Type B pancreatic cell (in vitro differentiated cells): ENCODE measurements around the gene AKAP13. TPM values are rescaled to one million over a fixed set of nuclear protein-coding genes. Genes with fewer than 3 reads are reported as not detected.
"Not testable (repeated sequence)": the region's sequence is repeated elsewhere in the genome, so short reads cannot be mapped to it uniquely, and the experiment has no call there.

Experiments used
- DNase-seq: peaks from one replicate; pipeline ENCODE4 v3.0.0; 2021; ENCODE audit warnings: mixed read lengths; ENCODE audit not compliant: unreplicated experiment; ENCODE audit errors: extremely low spot score
- H3K27ac Mint-ChIP-seq: 2 replicates; pipeline ENCODE4 v1.8.0; 2021; ENCODE audit warnings: mild to moderate bottlenecking, mixed read lengths
- H3K27me3 Mint-ChIP-seq: 2 replicates; pipeline ENCODE4 v1.8.0; 2021; ENCODE audit warnings: mixed read lengths
- H3K36me3 Mint-ChIP-seq: 2 replicates; pipeline ENCODE4 v1.8.0; 2021; ENCODE audit warnings: mixed read lengths
- H3K4me1 Mint-ChIP-seq: one replicate; pipeline ENCODE4 v1.8.0; 2021; ENCODE audit warnings: mixed read lengths; ENCODE audit not compliant: unreplicated experiment
- H3K4me3 Mint-ChIP-seq: 2 replicates; pipeline ENCODE4 v1.8.0; 2021; ENCODE audit warnings: mild to moderate bottlenecking, mixed read lengths
- H3K9me3 Mint-ChIP-seq: 2 replicates; pipeline ENCODE4 v1.8.0; 2021; ENCODE audit warnings: mixed read lengths
- CTCF ChIP-seq: fragments of 200-600 bp; sonication (generic); conservative IDR thresholded peaks from 2 replicates; pipeline ENCODE4 v1.5.0; 2021; ENCODE audit warnings: antibody characterized with exemption, mild to moderate bottlenecking
- total RNA-seq: library from RNA; stranded (reverse); gene quantifications from 2 replicates; pipeline ENCODE4 v1.2.1, GENCODE V29; 2021; ENCODE audit warnings: low replicate concordance

Gene AKAP13
- total RNA-seq, 1 donor from 2014 or later = 75.7 TPM

- Mint-ChIP-seq H3K4me1 (peaks cover 51% of the 10 kb centered on the region), H3K9me3 (no peaks in the 10 kb centered on the region), H3K27ac (no peak overlapping the region), H3K27me3 (no peaks in the 10 kb centered on the region), H3K4me3 (no peak overlapping the region), H3K36me3 (peaks cover 5% of the 10 kb centered on the region)
- no peak for TF ChIP-seq CTCF
- DNase-seq = no peak
Measured at GRCh38 chr15:85480923-85481322, 100.5 kb downstream of the AKAP13 start.

GRCh38 chr15:85481543-85481942 is 101.1 kb downstream of the AKAP13 start:
- H3K36me3 Mint-ChIP-seq, H3K4me3 Mint-ChIP-seq, DNase-seq, H3K27me3 Mint-ChIP-seq, H3K9me3 Mint-ChIP-seq: not testable (repeated sequence)
- Mint-ChIP-seq H3K27ac (peak overlapping the region; percentile 91), H3K4me1 (peaks cover 54% of the 10 kb centered on the region)

- peak overlapping the region; percentile 91 for H3K27ac Mint-ChIP-seq
Measured at GRCh38 chr15:85482894-85483293, 102.5 kb downstream of the AKAP13 start.

GRCh38 chr15:85483955-85484354 is 103.6 kb downstream of the AKAP13 start:
- H3K4me3 Mint-ChIP-seq, H3K27me3 Mint-ChIP-seq, DNase-seq, H3K9me3 Mint-ChIP-seq, H3K36me3 Mint-ChIP-seq: not testable (repeated sequence)
- Mint-ChIP-seq H3K27ac (peak overlapping the region; percentile 56), H3K4me1 (peaks cover 44% of the 10 kb centered on the region)

More at GRCh38 chr15:85482894-85483293, 102.5 kb downstream of the AKAP13 start:
- Mint-ChIP-seq H3K36me3 (peaks cover 3% of the 10 kb centered on the region), H3K27me3 (no peaks in the 10 kb centered on the region), H3K9me3 (no peaks in the 10 kb centered on the region), H3K4me3 (peak overlapping the region; percentile 48), H3K4me1 (peaks cover 45% of the 10 kb centered on the region)
- no peak for TF ChIP-seq CTCF
- no peak for DNase-seq

GRCh38 chr15:85484923-85485322 is 104.5 kb downstream of the AKAP13 start:
- H3K27me3 Mint-ChIP-seq, H3K9me3 Mint-ChIP-seq, DNase-seq, H3K27ac Mint-ChIP-seq, H3K36me3 Mint-ChIP-seq, H3K4me3 Mint-ChIP-seq: not testable (repeated sequence)
- peaks cover 39% of the 10 kb centered on the region for H3K4me1 Mint-ChIP-seq

- no peaks in the 10 kb centered on the region for H3K27me3 Mint-ChIP-seq
- DNase-seq = peak; percentile 74
- peaks cover 11% of the 10 kb centered on the region for H3K36me3 Mint-ChIP-seq
- no peak overlapping the region for H3K4me3 Mint-ChIP-seq
- TF ChIP-seq CTCF = peak; percentile 84
- H3K27ac Mint-ChIP-seq = peak overlapping the region; percentile 53
- peaks cover 39% of the 10 kb centered on the region for H3K4me1 Mint-ChIP-seq
- H3K9me3 Mint-ChIP-seq = no peaks in the 10 kb centered on the region
Measured at GRCh38 chr15:85485956-85486567, 105.7 kb downstream of the AKAP13 start.

- not testable (repeated sequence) for DNase-seq, H3K27ac Mint-ChIP-seq, H3K27me3 Mint-ChIP-seq, H3K9me3 Mint-ChIP-seq, H3K4me3 Mint-ChIP-seq
- Mint-ChIP-seq H3K4me1 (peaks cover 21% of the 10 kb centered on the region), H3K36me3 (peaks cover 11% of the 10 kb centered on the region)
Measured at GRCh38 chr15:85487796-85488195, 107.4 kb downstream of the AKAP13 start.

GRCh38 chr15:85488997-85489396 is 108.6 kb downstream of the AKAP13 start:
- no peak overlapping the region for H3K27ac Mint-ChIP-seq
- no peak for DNase-seq
- TF ChIP-seq CTCF = no peak
- H3K27me3 Mint-ChIP-seq = no peaks in the 10 kb centered on the region
- H3K4me3 Mint-ChIP-seq = no peak overlapping the region
- H3K36me3 Mint-ChIP-seq = peaks cover 11% of the 10 kb centered on the region
- peaks cover 23% of the 10 kb centered on the region for H3K4me1 Mint-ChIP-seq
- no peaks in the 10 kb centered on the region for H3K9me3 Mint-ChIP-seq
